ENCODE measurements around the gene PRDM15. TPM values are rescaled to one million over a fixed set of nuclear protein-coding genes. Genes with fewer than 3 reads are reported as not detected.

The PRDM15 gene
- total RNA-seq, 1 donor from 2014 or later = 13.6 TPM

DNA sequence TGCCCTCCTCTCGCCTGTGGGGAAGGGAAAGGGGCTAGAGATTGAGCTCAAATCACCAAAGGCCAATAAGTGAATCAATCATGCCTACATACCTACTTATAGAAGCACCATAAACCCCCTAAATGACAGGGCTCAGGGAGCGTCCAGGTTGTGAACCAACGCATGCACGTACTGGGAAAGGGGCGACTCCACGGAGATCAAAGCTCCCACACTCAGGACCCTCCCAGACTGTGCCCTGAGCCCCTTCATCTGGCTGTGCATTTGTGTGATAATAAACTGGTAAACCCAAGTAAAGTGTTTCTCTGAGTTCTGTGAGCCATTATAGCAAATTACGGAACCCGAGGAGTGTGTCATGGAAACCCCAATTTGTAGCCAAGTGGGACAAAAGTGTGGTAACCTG is 23.8 kb upstream of the PRDM15 start:
- TF ChIP-seq, protein P1, sequence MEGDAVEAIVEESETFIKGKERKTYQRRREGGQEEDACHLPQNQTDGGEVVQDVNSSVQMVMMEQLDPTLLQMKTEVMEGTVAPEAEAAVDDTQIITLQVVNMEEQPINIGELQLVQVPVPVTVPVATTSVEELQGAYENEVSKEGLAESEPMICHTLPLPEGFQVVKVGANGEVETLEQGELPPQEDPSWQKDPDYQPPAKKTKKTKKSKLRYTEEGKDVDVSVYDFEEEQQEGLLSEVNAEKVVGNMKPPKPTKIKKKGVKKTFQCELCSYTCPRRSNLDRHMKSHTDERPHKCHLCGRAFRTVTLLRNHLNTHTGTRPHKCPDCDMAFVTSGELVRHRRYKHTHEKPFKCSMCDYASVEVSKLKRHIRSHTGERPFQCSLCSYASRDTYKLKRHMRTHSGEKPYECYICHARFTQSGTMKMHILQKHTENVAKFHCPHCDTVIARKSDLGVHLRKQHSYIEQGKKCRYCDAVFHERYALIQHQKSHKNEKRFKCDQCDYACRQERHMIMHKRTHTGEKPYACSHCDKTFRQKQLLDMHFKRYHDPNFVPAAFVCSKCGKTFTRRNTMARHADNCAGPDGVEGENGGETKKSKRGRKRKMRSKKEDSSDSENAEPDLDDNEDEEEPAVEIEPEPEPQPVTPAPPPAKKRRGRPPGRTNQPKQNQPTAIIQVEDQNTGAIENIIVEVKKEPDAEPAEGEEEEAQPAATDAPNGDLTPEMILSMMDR (IDR thresholded peaks at IDR 0.05) = no peak
- ChIA-PET POLR2A (no interaction called here), CTCF (no interaction called here)
- Mint-ChIP-seq H3K4me1 (no peaks in the 10 kb centered on the region), H3K27me3 (no peaks in the 10 kb centered on the region), H3K9me3 (no peaks in the 10 kb centered on the region), H3K27ac (no peak overlapping the region), H3K4me3 (no peak overlapping the region), H3K36me3 (ENCODE audit: low read depth) (peaks cover 71% of the 10 kb centered on the region)
- no peak for DNase-seq
- ATAC-seq (ENCODE audit: low read depth) = no peak
- intact Hi-C loops (cut with micrococcal nuclease) = no loop called here

DNA sequence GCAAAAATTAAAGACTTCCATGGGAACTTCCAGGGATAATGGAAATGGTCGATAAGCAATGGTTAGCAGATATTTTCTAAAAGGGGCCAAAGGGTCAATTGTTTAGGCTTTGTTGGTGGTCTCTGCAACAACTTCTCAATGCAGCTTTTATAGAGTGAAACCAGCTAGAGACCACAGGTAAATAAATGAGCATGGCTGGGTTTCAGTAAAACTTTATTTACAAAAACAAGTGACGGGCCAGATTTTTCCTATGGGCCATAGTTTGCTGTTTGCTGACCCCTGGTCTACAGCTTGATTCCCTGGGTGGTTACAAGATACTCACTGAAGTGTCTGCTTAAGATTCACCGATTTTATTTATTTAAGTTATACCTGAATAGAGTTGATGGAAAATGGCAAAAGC is 22.6 kb upstream of the PRDM15 start:
- H3K27ac Mint-ChIP-seq = no peak overlapping the region

DNA sequence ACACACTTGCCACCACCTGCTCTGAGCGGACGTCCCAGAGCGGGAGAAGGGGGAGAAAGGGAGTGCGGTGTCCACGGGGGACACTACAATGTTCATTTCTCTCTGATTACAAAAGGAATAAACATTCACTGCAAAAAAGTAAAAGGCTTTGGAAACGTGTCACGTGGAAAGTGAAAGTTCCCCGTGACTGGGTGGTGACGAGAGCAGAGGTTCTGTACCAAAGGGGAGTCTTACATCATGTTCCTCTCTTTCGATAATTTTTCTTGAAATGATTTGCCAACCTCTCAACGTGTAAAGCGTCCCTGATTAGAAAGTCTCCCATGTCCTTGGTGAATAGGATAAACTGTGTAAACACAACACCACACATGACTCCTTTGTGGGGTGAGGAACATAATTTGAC is 22.0 kb upstream of the PRDM15 start:
- intact Hi-C loops (cut with micrococcal nuclease) = no loop called here
- Mint-ChIP-seq H3K36me3 (ENCODE audit: low read depth) (peaks cover 53% of the 10 kb centered on the region), H3K4me1 (peaks cover 2% of the 10 kb centered on the region), H3K4me3 (no peak overlapping the region), H3K9me3 (no peaks in the 10 kb centered on the region), H3K27me3 (no peaks in the 10 kb centered on the region), H3K27ac (no peak overlapping the region)
- no peak for DNase-seq
- no peak for ATAC-seq (ENCODE audit: low read depth)
- POLR2A ChIA-PET = no interaction called here
- CTCF ChIA-PET = no interaction called here
- TF ChIP-seq, protein P1 (IDR thresholded peaks at IDR 0.05) = no peak

More for the DNA sequence above, 22.6 kb upstream of the PRDM15 start:
- TF ChIP-seq, protein P1 (IDR thresholded peaks at IDR 0.05) = no peak
- Mint-ChIP-seq H3K36me3 (ENCODE audit: low read depth) (peaks cover 60% of the 10 kb centered on the region), H3K4me3 (no peak overlapping the region), H3K4me1 (no peaks in the 10 kb centered on the region), H3K27me3 (no peaks in the 10 kb centered on the region), H3K9me3 (no peaks in the 10 kb centered on the region)
- ATAC-seq (ENCODE audit: low read depth) = no peak
- DNase-seq = no peak
- ChIA-PET CTCF (no interaction called here), POLR2A (interaction anchor here (1.1 kb wide), 1 partner anchor 19 kb away, joined by 4 read pairs; no protein-coding TSS in a partner anchor)
- intact Hi-C loops (cut with micrococcal nuclease) = no loop called here

DNA sequence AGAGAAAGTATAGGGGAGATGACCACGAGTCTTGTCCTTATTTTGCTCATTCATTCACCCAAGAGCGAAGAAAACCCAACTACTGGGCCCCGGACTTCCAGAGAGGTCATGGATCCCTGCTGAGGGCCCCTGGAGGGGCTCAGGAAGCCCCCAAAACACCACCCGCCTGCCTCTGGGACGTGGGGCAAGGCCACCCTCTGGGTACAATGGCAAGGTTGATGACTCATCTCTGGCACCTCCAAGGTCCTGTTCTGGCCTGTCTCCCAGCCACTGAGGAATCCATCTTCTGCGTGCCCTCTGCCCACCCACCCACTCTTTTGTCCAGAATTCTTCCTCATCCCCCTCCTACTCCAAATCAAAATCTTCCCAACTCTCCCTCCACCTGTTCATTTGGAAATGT is 21.3 kb upstream of the PRDM15 start:
- CTCF ChIA-PET = no interaction called here
- no peak overlapping the region for H3K4me3 Mint-ChIP-seq
- H3K9me3 Mint-ChIP-seq = no peaks in the 10 kb centered on the region
- H3K4me1 Mint-ChIP-seq = peaks cover 8% of the 10 kb centered on the region
- intact Hi-C loops (cut with micrococcal nuclease) = no loop called here
- ATAC-seq (ENCODE audit: low read depth) (no peak), DNase-seq (no peak)
- H3K27ac Mint-ChIP-seq = no peak overlapping the region
- POLR2A ChIA-PET = no interaction called here
- TF ChIP-seq, protein P1 (IDR thresholded peaks at IDR 0.05) = no peak
- peaks cover 48% of the 10 kb centered on the region for H3K36me3 Mint-ChIP-seq (ENCODE audit: low read depth)
- H3K27me3 Mint-ChIP-seq = no peaks in the 10 kb centered on the region

DNA sequence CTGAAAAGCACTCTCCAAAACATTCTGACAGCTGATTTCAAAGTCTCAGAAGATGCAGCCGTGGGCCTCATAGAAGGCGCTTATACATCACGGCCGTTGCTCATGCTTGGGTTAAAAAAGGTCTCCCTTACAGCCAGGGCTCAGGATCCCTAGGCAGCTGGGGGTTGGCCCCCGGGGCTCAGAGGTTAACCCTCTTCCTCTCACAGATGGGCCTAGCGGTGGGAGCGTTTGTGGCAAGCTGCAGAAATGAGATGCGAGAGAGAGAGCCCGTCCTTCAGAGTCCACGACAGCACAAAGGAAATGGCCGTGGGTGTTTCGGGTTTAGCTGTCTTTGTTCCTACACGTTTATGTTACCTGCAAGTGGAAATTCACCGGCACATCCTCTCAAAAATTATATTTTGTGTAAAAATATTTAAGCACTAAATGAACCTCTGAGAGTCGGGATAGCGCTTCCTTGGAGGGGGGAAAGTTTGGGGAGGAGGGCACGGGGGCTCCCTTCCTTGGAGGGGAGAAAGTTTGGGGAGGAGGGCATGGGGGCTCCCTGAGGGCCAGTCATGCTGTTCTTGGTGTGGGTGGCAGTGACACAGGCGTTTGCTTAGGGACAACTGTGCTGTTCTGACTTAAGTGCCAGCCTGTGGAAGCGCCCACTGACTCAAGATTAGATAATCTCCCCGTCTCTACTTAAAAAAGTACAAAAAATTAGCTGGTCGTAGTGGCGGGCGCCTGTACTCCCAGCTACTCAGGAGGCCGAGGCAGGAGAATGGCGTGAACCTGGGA is 20.5 kb upstream of the PRDM15 start:
- ATAC-seq (ENCODE audit: low read depth) (no peak), DNase-seq (no peak)
- Mint-ChIP-seq H3K27ac (no peak overlapping the region), H3K4me3 (no peak overlapping the region), H3K27me3 (no peaks in the 10 kb centered on the region), H3K36me3 (ENCODE audit: low read depth) (peaks cover 47% of the 10 kb centered on the region), H3K9me3 (no peaks in the 10 kb centered on the region), H3K4me1 (peaks cover 11% of the 10 kb centered on the region)
- POLR2A ChIA-PET = interaction anchor here (0.9 kb wide), 1 partner anchor 220 kb away, joined by 3 read pairs; no protein-coding TSS in a partner anchor
- intact Hi-C loops (cut with micrococcal nuclease) = loop anchor here (5.0 kb wide), 1 partner anchor 33 kb away; no protein-coding TSS in a partner anchor
- CTCF ChIA-PET = no interaction called here
- TF ChIP-seq, protein P1 (IDR thresholded peaks at IDR 0.05) = no peak
